HEK293 (cell line): ENCODE measurements around the gene KRT80.

Experiments
- CTCF ChIA-PET: fragments of 350-600 bp; formaldehyde crosslinking; extraction: SDS; loops from one replicate; lab custom pipeline; 2021; ENCODE audit warnings: antibody characterized with exemption; lab: Yijun Ruan, JAX
- POLR2A ChIA-PET: fragments of 300-600 bp; formaldehyde crosslinking; extraction: SDS; loops from one replicate; lab custom pipeline; 2020; ENCODE audit warnings: antibody characterized with exemption, inconsistent platforms; lab: Yijun Ruan, JAX
- H3K27ac ChIP-seq: fragments of 200-500 bp; sonication (Bioruptor generic); 2 replicates; pipeline ENCODE4 v1.5.1; 2014; ENCODE audit warnings: low read depth, low read length, control low read depth, inconsistent platforms; ENCODE audit errors: extremely low read depth
- H3K36me3 ChIP-seq, 2 experiments: fragments of 200-500 bp in 1 of 2; sonication (Bioruptor generic) in 1 of 2; 1 replicate in 1 of 2; 2 replicates in 1 of 2; pipeline ENCODE4 v1.5.1; 2014 to 2017; ENCODE audit warnings: inconsistent platforms in 2 of 2, low read length in 2 of 2; ENCODE audit not compliant: control insufficient read depth in 2 of 2, insufficient read depth in 1 of 2
- H3K4me1 ChIP-seq: fragments of 200-500 bp; sonication (Bioruptor generic); 2 replicates; pipeline ENCODE4 v1.5.1; 2014; ENCODE audit warnings: mild to moderate bottlenecking, low read length, inconsistent platforms; ENCODE audit not compliant: control insufficient read depth, insufficient read depth
- H3K4me3 ChIP-seq: 2 replicates; pipeline ENCODE4 v1.5.1; 2011; ENCODE audit warnings: low read depth, mild to moderate bottlenecking, control low read depth, low read length, moderate library complexity
- H3K9me3 ChIP-seq: fragments of 200-500 bp; sonication (Bioruptor generic); 2 replicates; pipeline ENCODE4 v1.5.1; 2014; ENCODE audit warnings: low read depth, low read length, inconsistent platforms; ENCODE audit not compliant: control insufficient read depth, insufficient read depth
- BCL6B ChIP-seq: fragments of 450-650 bp; formaldehyde crosslinking; IDR thresholded peaks from 2 replicates; pipeline ENCODE4 v1.5.1; 2017; ENCODE audit warnings: missing biosample characterization, missing genetic modification characterization
- HOXA7 ChIP-seq: sonication (generic); formaldehyde crosslinking; IDR thresholded peaks from 2 replicates; pipeline ENCODE4 v1.8.1; 2022; ENCODE audit warnings: missing genetic modification reagents, borderline replicate concordance
- HOXC10 ChIP-seq: sonication (generic); formaldehyde crosslinking; IDR thresholded peaks from 2 replicates; pipeline ENCODE4 v1.8.1; 2023; ENCODE audit warnings: mild to moderate bottlenecking, missing genetic modification reagents
- KLF1 ChIP-seq: fragments of 450-650 bp; formaldehyde crosslinking; IDR thresholded peaks from 2 replicates; pipeline ENCODE4 v1.5.1; 2016; ENCODE audit warnings: missing biosample characterization, missing genetic modification characterization
- REPIN1 ChIP-seq: fragments of 450-650 bp; formaldehyde crosslinking; IDR thresholded peaks from 2 replicates; pipeline ENCODE4 v1.5.1; 2017; ENCODE audit warnings: missing biosample characterization, missing genetic modification characterization, low read depth
- ZBTB21 ChIP-seq: fragments of 450-650 bp; formaldehyde crosslinking; IDR thresholded peaks from 2 replicates; pipeline ENCODE4 v1.5.1; 2017; ENCODE audit warnings: missing biosample characterization, missing genetic modification characterization
- ZEB2 ChIP-seq: fragments of 450-650 bp; formaldehyde crosslinking; IDR thresholded peaks from 2 replicates; pipeline ENCODE4 v1.5.1; 2016; ENCODE audit warnings: missing biosample characterization, missing genetic modification characterization
- ZNF112 ChIP-seq: fragments of 450-650 bp; formaldehyde crosslinking; IDR thresholded peaks from 2 replicates; pipeline ENCODE4 v1.5.0; 2017; ENCODE audit warnings: missing biosample characterization, missing genetic modification characterization
- ZNF138 ChIP-seq: fragments of 450-650 bp; formaldehyde crosslinking; IDR thresholded peaks from 2 replicates; pipeline ENCODE4 v1.5.1; 2016; ENCODE audit warnings: missing biosample characterization, missing genetic modification characterization, borderline replicate concordance
- ZNF2 ChIP-seq: fragments of 450-650 bp; formaldehyde crosslinking; IDR thresholded peaks from 2 replicates; pipeline ENCODE4 v1.5.1; 2016; ENCODE audit warnings: missing biosample characterization, missing genetic modification characterization
- ZNF211 ChIP-seq: fragments of 450-650 bp; formaldehyde crosslinking; IDR thresholded peaks from 2 replicates; pipeline ENCODE4 v1.5.1; 2016; ENCODE audit warnings: low read depth, missing biosample characterization, missing genetic modification characterization
- ZNF350 ChIP-seq: fragments of 450-650 bp; formaldehyde crosslinking; IDR thresholded peaks from 2 replicates; pipeline ENCODE4 v1.5.0; 2017; ENCODE audit warnings: missing biosample characterization, mild to moderate bottlenecking, missing genetic modification characterization
- ZNF366 ChIP-seq: fragments of 450-650 bp; formaldehyde crosslinking; conservative IDR thresholded peaks from 2 replicates; pipeline ENCODE4 v1.5.1; 2016; ENCODE audit warnings: missing biosample characterization, missing genetic modification characterization
- ZNF449 ChIP-seq: fragments of 450-650 bp; formaldehyde crosslinking; IDR thresholded peaks from 2 replicates; pipeline ENCODE4 v1.5.1; 2017; ENCODE audit warnings: missing biosample characterization, mild to moderate bottlenecking, missing genetic modification characterization, moderate library complexity
- ZNF558 ChIP-seq: fragments of 450-650 bp; formaldehyde crosslinking; IDR thresholded peaks from 2 replicates; pipeline ENCODE4 v1.5.1; 2016; ENCODE audit warnings: missing biosample characterization, missing genetic modification characterization
- ZNF596 ChIP-seq: fragments of 450-650 bp; IDR thresholded peaks from 2 replicates; pipeline ENCODE4 v1.5.0; 2018; ENCODE audit warnings: missing biosample characterization, mild to moderate bottlenecking, missing genetic modification characterization, moderate library complexity
- ZNF645 ChIP-seq: fragments of 450-650 bp; formaldehyde crosslinking; IDR thresholded peaks from 2 replicates; pipeline ENCODE4; 2016; ENCODE audit warnings: missing biosample characterization, missing genetic modification characterization
- ZNF704 ChIP-seq: fragments of 450-650 bp; formaldehyde crosslinking; IDR thresholded peaks from 2 replicates; pipeline ENCODE4 v1.5.1; 2016; ENCODE audit warnings: missing biosample characterization, missing genetic modification characterization
- ZNF768 ChIP-seq: fragments of 450-650 bp; formaldehyde crosslinking; IDR thresholded peaks from 2 replicates; pipeline ENCODE4 v1.5.1; 2018; ENCODE audit warnings: missing biosample characterization, mild to moderate bottlenecking, missing genetic modification characterization
- ZNF776 ChIP-seq: fragments of 450-650 bp; formaldehyde crosslinking; IDR thresholded peaks from 2 replicates; pipeline ENCODE4 v1.5.0; 2017; ENCODE audit warnings: missing biosample characterization, missing genetic modification characterization, borderline replicate concordance
- ZSCAN23 ChIP-seq: fragments of 450-650 bp; formaldehyde crosslinking; IDR thresholded peaks from 2 replicates; pipeline ENCODE4 v1.5.1; 2016; ENCODE audit warnings: missing biosample characterization, missing genetic modification characterization
- TF ChIP-seq, protein P1 (sequence below): fragments of 450-650 bp; formaldehyde crosslinking; IDR thresholded peaks from 2 replicates; pipeline ENCODE4 v1.5.1; 2016; ENCODE audit warnings: missing biosample characterization, missing genetic modification characterization

The KRT80 gene

GRCh38 chr12:52173526-52173925, 18.3 kb downstream of the KRT80 start:
- H3K27ac ChIP-seq, result no peak overlapping the region
- H3K4me1 ChIP-seq, result no peaks in the 10 kb centered on the region
- ChIA-PET POLR2A (no interaction called here), CTCF (interaction anchor here (0.6 to 7.8 kb wide), 13 partner anchors 9 to 595 kb away, joined by 3 to 62 read pairs (median 3); partner anchors contain the start of gene KRT80)
- H3K9me3 ChIP-seq, result no peaks in the 10 kb centered on the region
- no peaks in the 10 kb centered on the region for H3K36me3 ChIP-seq
- H3K4me3 ChIP-seq, result no peak overlapping the region
- TF ChIP-seq ZSCAN23, result no peak
- TF ChIP-seq ZNF366 (tag by site-specific recombination), result no peak
- TF ChIP-seq ZNF768 (tag by site-specific recombination), result no peak
- TF ChIP-seq ZEB2 (tag by site-specific recombination), result no peak

- H3K4me1 ChIP-seq, result no peaks in the 10 kb centered on the region
- no peaks in the 10 kb centered on the region for H3K36me3 ChIP-seq
- ChIA-PET POLR2A (interaction anchor here (0.7 kb wide), 1 partner anchor 16 kb away, joined by 3 read pairs; no protein-coding TSS in a partner anchor), CTCF (interaction anchor here (0.6 to 7.8 kb wide), 15 partner anchors 8 to 595 kb away, joined by 3 to 62 read pairs (median 4); partner anchors contain the start of gene KRT80)
- no peak overlapping the region for H3K27ac ChIP-seq
- H3K9me3 ChIP-seq, result no peaks in the 10 kb centered on the region
- TF ChIP-seq ZNF449 (tag by site-specific recombination) (no peak), KLF1 (tag by site-specific recombination) (no peak), ZBTB21 (tag by site-specific recombination) (no peak), ZNF112 (tag by site-specific recombination) (no peak), ZNF350 (tag by site-specific recombination) (no peak), HOXA7 (CRISPR knock-in tag) (no peak), ZNF558 (tag by site-specific recombination) (no peak), ZNF704 (no peak), ZNF2 (no peak), ZNF645 (tag by site-specific recombination) (no peak), ZNF138 (tag by site-specific recombination) (no peak), BCL6B (tag by site-specific recombination) (no peak), ZNF211 (tag by site-specific recombination) (no peak), ZNF776 (tag by site-specific recombination) (no peak), REPIN1 (tag by site-specific recombination) (no peak), ZNF596 (no peak), HOXC10 (no peak)
- TF ChIP-seq, protein P1, sequence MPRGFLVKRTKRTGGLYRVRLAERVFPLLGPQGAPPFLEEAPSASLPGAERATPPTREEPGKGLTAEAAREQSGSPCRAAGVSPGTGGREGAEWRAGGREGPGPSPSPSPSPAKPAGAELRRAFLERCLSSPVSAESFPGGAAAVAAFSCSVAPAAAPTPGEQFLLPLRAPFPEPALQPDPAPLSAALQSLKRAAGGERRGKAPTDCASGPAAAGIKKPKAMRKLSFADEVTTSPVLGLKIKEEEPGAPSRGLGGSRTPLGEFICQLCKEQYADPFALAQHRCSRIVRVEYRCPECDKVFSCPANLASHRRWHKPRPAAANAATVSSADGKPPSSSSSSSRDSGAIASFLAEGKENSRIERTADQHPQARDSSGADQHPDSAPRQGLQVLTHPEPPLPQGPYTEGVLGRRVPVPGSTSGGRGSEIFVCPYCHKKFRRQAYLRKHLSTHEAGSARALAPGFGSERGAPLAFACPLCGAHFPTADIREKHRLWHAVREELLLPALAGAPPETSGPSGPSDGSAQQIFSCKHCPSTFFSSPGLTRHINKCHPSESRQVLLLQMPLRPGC (tag by site-specific recombination), result no peak
- TF ChIP-seq, all 188 proteins: peak for 0
- H3K4me3 ChIP-seq, result no peak overlapping the region
These were observed 18.9 kb downstream of the KRT80 start for GRCh38 chr12:52172956-52173355.
